Epithelial cell of prostate (primary cell): Measurements from ENCODE around the gene EPHA8.

Experiments
- DNase-seq: peaks from one replicate; pipeline ENCODE4 v3.0.0-alpha.2; 2011; ENCODE audit warnings: low read depth, low spot score
- H3K27ac ChIP-seq: fragments of 450-650 bp; 2 replicates; pipeline ENCODE4 v1.5.1; 2017; ENCODE audit warnings: mild to moderate bottlenecking

The EPHA8 gene

DNA sequence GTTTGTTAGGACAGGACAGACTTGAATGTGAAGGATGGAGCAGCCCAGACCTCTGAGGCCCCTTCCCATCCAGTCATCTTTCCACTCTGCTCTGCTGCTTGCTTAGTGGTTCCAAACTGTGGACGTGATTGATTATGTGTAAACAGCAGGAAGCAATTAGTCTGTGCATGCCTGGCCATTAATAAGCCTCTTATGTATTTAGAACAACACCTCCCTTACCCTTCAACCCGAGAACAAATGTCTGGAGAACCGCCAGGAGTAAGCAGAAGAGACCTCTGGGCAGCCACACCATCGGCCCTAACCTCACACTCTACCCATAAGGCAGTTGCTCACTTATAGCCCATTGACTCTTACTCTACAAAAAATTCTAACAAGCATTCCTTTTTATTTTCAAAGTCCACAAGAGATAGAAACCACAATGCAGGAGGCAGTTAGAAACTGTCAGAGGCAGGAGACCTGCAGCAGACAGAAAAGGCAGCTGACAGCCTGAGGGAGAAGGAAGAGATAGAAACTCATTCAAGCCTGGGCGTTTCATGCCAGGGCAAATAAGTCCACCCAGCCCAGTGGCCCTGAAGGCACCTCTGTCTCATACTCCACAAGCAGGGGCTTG, 5.8 kb upstream of the EPHA8 start:
- H3K27ac ChIP-seq = no peak overlapping the region
- peak; percentile 20 for DNase-seq

DNA sequence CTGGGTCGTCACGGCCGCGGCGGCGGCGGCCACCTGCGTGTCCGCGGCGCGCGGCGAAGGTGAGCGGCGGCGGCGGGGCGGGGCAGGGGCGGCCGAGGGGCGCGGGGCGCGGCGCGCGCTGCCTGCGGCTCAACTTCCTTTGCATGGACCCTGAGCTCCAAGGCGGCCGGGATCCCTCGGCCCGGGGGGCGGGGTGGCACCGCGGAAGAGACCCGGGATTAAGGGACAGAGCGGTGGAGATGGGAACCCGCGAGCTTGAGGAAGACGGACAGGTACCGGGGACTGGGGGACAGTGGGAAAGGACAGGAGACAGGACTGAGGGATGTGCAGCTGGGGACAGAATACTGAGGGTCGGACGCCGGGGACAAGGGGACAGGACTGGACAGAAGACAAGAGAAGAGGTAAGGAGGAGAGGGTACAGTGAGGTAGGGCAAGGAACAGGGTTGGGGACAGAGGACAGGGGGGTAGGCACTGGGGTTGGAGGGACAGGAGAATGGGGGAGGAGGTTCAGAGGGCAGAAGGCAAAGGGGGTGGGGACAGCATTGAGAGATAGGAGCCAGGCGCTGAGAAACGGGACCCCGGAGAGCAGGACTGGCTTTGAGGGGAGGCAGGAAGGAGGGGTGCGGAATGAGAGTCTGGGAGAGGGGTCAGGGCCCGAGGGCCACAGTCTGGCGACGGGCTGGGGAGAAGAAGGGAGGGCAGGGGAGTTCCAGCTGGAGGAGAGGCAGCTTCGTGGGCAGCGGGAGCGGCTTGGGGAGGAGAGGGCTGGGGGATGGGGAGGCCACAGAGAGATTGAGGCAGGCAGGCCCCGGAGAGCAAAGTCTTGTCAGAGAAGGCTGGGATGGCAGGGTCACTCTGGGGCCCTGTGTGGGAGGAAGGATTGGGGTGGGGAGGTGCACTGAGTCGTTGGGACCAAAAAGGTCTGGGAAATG, 648 bp downstream of the EPHA8 start:
- DNase-seq = no peak

DNA sequence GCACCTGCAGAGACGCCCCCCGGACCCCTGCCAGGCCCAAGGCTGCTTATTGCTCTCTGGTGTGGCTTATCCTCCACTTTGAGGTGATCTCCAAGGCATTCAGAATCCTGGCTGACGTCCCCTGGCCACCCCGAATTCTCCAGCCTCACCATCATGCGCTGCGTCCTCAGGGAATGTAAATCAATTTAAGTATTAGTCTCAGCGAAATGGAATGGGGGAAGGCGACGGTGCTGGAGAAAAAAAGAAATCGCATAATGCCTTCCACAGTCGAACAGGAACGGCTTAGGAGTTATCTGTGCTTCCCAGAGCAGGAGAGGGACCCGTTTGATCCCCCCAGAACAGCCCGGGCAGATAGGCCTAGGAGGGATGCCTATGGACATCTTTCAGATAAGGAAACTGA, 2.9 kb downstream of the EPHA8 start:
- no peak overlapping the region for H3K27ac ChIP-seq
- DNase-seq = no peak

More for the DNA sequence above, 648 bp downstream of the EPHA8 start:
- no peak overlapping the region for H3K27ac ChIP-seq

DNA sequence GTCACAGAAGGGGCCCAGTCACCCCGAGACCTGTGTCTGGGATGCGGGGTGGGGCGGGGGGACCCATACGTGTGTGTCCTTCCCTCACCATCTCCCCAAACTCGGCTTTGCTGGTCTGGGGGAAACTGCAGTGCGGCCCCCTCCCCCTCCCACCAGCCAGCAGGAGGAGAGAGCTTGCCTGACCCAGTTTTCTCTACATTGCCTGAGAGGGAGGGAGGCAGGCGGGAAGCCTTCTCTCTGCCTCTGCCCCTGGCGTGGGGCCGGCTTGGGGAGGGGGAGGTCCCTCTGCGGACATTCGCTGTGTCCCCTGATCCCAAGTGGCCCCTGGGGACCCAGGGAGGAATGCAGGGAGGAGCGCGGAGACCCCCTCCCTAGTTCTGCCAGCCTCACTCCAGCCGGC, 3.9 kb downstream of the EPHA8 start:
- H3K27ac ChIP-seq = no peak overlapping the region
- no peak for DNase-seq

DNA sequence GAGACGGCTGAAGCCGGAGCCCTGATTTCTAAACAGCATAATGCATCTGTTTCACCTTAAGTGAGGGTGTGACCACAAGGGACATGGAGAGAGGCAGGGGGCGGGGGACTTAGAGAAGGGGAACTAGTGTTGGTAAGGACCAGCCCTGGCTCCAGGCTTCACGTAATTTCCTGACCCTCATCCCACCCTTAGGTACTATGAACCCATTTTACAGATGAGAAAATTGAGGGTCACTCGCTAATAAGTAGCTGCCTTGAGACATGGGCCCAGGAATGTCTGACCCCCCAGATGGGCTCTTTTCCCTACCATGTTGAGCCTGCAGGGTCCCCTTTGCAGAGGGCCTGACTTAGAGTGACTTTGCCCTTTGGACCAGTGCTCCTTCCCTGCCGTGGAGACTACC, 4.7 kb downstream of the EPHA8 start:
- H3K27ac ChIP-seq = no peak overlapping the region
- DNase-seq = no peak

DNA sequence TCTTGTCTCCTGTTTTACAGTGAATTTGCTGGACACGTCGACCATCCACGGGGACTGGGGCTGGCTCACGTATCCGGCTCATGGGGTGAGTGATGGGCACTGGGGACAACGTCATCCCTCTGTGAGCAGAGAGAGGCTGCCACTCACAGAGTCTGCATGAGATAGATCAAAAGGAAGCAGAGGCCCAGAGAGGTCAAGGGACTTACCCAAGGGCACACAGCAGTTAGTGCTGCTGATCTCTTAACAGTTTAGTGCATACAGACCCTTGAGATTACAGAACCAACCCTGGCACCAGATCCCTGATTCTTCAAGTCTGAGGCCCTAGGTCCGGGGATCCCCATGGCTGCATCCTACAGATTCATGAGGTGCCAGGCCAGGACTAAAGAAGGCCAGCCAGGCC, 6.0 kb downstream of the EPHA8 start:
- no peak for DNase-seq
- no peak overlapping the region for H3K27ac ChIP-seq

DNA sequence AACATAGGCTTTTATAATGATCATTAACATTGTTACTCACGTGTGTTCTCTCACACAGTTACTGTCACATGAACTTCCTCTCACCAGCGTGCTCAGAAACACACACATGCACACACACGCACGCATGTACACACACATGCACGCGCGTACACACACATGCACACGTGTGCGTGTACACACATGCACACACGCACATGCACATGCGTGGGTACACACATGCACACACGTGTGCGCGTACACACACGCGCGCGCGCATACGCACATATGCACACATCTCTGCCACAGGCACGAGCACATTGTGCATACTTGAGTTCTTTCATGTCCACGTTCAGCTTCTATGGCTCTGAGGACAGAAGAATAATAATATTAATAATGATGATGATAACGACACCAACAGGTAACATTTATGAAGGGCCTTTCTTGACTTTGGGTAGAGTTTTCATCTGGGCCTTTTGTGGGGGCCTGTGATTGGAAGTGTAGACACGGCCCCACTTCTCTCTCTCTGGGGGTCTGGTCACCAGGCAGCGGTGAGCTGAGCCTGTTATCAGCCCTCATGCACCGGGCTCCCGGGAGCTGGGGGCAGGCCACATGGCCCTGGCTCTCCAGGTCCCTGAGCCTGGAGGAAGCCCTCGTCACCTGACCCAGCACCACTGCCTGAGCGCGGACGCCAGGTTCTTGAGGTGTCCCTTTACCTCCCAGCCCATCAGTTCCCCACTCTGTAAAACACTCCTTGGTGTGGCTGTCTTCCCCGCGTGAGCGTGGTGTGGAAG, 7.0 kb downstream of the EPHA8 start:
- H3K27ac ChIP-seq = no peak overlapping the region
- DNase-seq = no peak

DNA sequence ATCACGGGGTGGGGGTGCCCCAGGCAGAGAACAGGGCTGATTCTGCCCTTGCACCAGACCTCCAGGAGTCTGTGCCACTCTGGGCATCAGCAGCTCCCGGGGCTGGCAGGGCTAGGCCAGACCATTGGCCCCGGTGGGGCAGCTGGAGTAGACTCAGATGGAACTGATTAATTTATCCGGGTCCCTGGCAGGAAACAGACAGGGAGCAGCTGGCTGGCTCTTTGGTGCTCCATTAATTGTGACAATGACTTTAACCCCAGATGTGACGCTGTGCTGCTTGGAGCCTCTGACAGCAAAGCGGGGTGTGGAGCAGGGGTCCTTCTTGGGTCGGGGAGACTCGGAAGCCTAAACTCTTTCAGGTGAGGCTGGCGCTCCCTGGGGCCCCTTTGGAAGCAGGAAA, 9.5 kb downstream of the EPHA8 start:
- DNase-seq = no peak
- H3K27ac ChIP-seq = no peak overlapping the region

DNA sequence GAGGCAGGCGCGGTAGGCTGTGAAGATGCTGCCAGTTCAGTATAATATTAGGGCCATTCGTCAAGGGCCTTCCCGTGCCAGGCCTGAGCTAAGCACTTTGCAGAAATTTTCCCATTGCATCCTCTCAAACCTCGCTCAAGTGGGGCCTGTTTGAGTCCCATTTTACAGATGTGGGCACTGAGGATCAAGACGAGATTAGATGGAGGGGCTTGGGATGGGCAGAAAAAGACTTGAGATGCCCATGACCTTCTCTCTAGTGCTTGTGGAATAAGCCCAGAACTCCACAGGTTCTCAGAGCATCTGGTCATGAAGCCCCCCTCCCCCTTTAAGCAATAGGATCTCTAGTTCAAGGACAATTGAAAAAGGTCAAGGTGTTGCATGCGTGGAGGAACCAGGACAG, 9.9 kb downstream of the EPHA8 start:
- H3K27ac ChIP-seq = no peak overlapping the region
- no peak for DNase-seq

DNA sequence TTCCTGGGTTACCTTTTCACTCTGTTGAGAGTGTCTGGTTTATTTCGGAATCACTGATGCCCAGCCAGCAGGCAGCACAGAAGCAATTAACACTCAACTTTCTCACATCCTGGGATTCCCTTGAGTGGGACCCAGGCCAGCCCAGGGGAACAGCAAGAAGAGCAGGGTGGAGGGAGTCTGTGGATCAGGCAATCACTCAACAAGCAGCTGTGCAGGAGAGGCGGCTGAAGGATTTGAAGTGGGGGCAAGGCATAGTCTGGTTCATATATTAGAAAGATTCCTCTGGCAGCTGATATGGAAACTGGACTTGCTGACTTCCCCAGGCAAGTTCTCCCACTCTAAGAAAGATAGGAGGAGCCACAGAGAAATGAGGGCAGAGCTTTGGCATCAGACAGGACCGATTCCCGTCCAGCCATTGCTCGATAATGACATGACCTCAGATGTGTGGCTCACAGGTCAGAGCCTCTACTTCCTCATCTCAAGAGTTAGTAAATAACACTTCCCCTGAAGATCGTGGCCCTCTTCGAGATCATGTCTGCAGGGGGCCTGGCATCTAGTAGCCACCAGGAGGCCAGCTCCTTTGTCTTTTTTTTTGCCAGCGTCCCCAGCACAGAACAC, 12.4 kb downstream of the EPHA8 start:
- no peak overlapping the region for H3K27ac ChIP-seq
- DNase-seq = no peak

DNA sequence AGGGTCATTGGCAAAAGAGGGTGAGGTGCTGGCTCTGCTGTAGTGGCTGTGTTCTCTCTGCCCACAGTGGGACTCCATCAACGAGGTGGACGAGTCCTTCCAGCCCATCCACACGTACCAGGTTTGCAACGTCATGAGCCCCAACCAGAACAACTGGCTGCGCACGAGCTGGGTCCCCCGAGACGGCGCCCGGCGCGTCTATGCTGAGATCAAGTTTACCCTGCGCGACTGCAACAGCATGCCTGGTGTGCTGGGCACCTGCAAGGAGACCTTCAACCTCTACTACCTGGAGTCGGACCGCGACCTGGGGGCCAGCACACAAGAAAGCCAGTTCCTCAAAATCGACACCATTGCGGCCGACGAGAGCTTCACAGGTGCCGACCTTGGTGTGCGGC, 12.9 kb downstream of the EPHA8 start:
- no peak for DNase-seq

DNA sequence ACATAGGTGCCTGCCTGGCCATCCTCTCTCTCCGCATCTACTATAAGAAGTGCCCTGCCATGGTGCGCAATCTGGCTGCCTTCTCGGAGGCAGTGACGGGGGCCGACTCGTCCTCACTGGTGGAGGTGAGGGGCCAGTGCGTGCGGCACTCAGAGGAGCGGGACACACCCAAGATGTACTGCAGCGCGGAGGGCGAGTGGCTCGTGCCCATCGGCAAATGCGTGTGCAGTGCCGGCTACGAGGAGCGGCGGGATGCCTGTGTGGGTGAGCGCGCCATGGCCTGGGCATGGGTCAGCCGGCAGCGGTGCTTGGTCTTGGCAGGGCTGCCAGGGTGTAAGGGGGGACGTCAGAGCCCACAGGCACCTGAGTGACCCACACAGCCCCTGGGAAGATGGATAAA, 13.3 kb downstream of the EPHA8 start:
- no peak overlapping the region for H3K27ac ChIP-seq
- no peak for DNase-seq

More for the DNA sequence above, 12.9 kb downstream of the EPHA8 start:
- H3K27ac ChIP-seq = no peak overlapping the region

DNA sequence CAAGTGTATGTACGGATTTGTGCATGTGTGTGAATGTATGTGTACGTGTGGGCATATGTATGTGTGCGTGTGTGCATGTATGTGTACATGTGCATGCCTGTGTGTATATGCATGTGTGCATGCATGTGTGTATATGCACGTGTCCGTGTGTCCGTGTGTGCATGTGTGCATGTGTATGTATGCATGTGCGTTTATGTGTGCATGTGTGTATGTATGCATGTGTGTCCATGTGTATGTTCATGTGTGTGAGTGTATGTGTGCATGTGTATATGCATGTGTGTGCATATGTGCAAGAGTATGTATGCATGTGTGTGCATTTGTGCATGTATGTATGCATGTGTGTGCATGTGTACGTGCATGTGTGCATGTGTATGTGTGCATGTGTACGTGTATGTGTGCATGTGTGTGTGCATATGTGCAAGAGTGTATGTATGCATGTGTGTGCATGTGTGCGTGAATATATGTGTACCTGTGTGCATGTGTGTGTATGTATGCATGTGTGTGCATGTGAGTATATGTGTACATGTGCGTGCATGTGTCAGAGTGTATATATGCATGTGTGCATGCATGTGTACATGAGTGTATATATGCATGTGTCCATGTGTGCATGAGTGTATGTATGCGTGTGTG, 15.6 kb downstream of the EPHA8 start:
- DNase-seq = no peak
- H3K27ac ChIP-seq = no peak overlapping the region

DNA sequence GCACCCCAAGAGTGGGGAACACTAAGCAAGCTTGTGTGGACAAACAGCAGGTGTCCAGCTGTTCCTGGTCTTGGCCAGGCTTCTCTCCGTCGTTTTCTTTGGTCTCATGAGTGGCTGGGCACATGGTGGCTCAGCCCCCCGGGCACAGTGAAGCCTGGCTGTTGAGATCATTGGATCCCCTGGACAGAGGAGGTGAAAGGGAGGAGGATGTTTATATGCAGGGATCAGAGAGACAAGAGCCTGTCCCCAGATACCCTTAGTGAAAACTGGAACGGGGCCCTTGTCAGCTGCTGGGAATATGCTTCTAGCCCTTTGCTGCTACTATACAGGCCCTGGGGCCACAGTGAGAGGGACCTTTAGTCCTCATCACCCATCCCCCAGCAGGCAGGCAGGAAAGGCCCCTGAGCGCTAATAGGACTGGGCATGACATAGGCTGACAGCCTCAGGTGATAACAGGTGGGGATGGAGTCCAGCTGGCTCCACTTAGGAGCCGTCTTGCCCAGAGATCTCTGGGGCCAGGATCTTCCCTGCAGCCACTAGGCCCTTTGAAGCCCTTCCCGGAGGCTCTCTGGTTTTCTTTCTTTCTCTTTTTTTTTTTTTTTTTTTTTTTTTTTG, 16.4 kb downstream of the EPHA8 start:
- H3K27ac ChIP-seq = no peak overlapping the region
- no peak for DNase-seq

DNA sequence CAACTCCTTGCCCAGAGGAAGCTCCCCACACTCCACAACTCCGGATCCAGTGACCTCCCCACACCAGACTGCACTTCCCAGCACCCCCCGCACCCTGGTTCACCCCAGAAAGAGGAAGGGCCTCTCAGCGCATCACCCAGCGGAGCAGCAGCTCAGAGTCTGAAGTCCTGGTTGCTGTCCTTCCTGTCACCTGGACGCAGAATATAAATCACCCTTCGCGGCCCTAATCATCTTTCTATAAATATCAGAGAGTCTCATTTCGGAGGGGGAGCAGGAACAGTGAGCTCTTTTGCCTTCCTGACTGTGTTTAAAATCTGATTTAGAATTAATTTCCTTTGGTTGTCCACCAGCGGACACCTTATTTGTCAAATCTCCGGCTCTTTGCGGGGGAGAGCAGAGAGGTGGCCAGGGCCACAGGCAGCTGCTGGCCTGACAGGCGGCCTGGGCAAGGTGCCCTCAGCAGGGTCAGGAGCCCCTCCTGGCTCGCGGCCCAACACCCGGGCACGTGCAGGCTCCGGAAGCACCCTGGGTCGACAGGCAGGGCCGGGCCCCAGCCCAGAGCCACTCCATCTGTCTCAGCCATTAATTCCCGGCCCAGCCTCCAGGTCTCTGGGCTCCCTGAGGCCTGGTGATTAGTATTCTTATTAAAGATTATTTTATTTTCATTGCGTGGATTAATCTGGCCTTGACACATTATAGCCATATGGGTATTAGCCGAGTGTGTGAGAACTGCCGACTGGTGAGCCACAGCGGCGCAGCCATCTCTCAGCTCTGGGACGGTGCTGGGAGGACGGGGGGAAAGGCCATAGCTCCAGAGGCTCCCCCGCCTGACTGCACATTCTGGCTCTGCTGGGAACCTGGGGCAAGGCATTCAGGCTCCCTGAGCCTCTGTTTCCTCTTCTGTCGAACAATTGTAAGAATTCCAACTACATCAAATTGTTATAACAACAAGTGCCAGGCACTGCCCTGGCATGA, 19.7 kb downstream of the EPHA8 start:
- no peak overlapping the region for H3K27ac ChIP-seq
- no peak for DNase-seq

DNA sequence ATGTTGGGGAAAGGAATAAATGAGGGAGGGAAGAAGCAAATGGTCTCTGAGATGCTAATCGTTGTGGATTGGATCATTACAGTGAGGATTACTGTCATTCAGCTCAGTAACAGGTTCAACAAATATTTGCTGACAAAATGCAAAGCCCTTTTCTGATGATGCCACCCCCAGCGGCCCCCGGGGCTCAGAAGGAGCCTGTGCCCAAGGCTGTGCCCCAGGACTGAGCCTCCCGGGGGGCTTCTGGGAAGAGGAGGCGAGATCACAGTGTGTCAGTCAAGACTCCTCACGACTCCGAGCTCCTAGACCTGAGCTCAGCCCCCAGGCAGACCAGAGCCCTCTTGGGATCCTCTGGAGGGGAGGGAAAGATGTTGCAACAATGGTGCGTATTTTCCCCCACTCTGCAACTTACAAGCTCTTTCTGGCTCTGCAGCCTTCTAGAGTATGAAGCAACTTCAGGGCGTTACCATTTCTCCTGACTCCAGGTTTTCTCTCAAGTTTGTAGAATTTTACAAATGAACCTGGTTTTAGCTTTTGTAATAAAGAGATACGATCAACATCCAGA, 20.8 kb downstream of the EPHA8 start:
- DNase-seq = no peak
- no peak overlapping the region for H3K27ac ChIP-seq

DNA sequence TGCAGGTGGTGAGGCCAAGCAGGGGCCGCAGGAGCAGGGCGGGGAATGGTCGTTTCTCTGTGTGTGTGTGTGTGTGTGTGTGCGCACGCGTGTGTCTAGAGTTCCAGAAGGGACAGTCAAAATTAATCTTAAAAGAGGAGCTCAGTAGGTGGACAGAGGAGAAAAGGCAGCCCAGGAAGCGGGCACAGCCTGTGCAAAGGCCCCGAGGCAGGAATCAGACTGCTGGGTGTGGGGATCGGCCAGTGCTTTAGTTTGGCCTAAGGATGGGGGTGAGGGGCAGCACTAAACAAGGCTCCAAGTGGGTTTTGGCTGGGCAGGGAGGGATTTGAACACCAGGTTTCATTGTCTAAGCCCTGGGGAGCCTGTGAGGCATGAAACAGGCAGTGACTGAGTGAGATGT, 21.7 kb downstream of the EPHA8 start:
- DNase-seq = no peak
- no peak overlapping the region for H3K27ac ChIP-seq

DNA sequence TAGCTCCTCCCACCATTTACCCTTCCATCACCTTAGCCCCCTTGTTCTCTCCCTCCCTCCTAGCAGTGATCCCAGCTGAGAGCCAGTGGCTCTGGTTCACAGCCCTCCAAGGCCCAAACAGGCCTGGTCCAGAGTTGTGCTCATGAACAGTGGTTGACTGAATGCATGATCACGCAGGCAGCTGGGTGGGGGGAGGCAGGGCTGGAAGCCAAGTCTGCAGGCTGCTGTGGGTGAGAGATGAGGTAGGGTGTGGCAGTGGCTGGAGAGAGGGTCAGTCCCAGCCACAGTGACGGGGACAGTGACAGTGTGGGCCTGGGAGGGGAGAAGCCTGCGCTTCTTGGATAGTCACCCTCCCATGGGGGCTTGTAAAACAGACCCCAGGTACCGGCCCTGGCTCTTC, 22.2 kb downstream of the EPHA8 start:
- no peak overlapping the region for H3K27ac ChIP-seq
- no peak for DNase-seq
